HG03108 (cell line): Measurements from ENCODE around the gene ENGASE.

Experiments used
- ATAC-seq: cut with Tn5 transposase; IDR thresholded peaks from one replicate; pipeline ENCODE4 v1.9.1; 2021; ENCODE audit warnings: moderate library complexity; ENCODE audit not compliant: unreplicated experiment

Gene ENGASE

GRCh38 chr17:79133214-79133613, 58.6 kb downstream of the ENGASE start:
- ATAC-seq, result no peak

GRCh38 chr17:79133985-79134384, 59.4 kb downstream of the ENGASE start:
- no peak for ATAC-seq

GRCh38 chr17:79135011-79135410, 60.4 kb downstream of the ENGASE start:
- ATAC-seq, result no peak

- ATAC-seq, result no peak
Observed at GRCh38 chr17:79135628-79136405, 61.2 kb downstream of the ENGASE start.
